AG09319 (cell line): ENCODE results near the gene PPCDC.
"Not testable (repeated sequence)": the region's sequence is repeated elsewhere in the genome, so short reads cannot be mapped to it uniquely, and the experiment has no call there.

Source experiments
- DNase-seq: peaks from one replicate; pipeline ENCODE4 v3.0.0-alpha.2; 2010; ENCODE audit warnings: low read depth; ENCODE audit errors: extremely low read depth
- TF ChIP-seq, protein P1 (sequence below): IDR thresholded peaks from 2 replicates; pipeline ENCODE4 v1.5.1; 2011; ENCODE audit warnings: low read depth, mild to moderate bottlenecking, inconsistent platforms, low read length, moderate library complexity

Gene PPCDC

GRCh38 chr15:75065851-75066509 lies 42.6 kb downstream of the PPCDC start:
- TF ChIP-seq, protein P1, sequence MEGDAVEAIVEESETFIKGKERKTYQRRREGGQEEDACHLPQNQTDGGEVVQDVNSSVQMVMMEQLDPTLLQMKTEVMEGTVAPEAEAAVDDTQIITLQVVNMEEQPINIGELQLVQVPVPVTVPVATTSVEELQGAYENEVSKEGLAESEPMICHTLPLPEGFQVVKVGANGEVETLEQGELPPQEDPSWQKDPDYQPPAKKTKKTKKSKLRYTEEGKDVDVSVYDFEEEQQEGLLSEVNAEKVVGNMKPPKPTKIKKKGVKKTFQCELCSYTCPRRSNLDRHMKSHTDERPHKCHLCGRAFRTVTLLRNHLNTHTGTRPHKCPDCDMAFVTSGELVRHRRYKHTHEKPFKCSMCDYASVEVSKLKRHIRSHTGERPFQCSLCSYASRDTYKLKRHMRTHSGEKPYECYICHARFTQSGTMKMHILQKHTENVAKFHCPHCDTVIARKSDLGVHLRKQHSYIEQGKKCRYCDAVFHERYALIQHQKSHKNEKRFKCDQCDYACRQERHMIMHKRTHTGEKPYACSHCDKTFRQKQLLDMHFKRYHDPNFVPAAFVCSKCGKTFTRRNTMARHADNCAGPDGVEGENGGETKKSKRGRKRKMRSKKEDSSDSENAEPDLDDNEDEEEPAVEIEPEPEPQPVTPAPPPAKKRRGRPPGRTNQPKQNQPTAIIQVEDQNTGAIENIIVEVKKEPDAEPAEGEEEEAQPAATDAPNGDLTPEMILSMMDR = no peak
- DNase-seq = no peak

GRCh38 chr15:75067123-75067830 lies 43.9 kb downstream of the PPCDC start:
- TF ChIP-seq, protein P1 = no peak
- DNase-seq = no peak

- TF ChIP-seq, protein P1 = no peak
- DNase-seq = no peak
These were observed 45.4 kb downstream of the PPCDC start for GRCh38 chr15:75068748-75069147.

DNA sequence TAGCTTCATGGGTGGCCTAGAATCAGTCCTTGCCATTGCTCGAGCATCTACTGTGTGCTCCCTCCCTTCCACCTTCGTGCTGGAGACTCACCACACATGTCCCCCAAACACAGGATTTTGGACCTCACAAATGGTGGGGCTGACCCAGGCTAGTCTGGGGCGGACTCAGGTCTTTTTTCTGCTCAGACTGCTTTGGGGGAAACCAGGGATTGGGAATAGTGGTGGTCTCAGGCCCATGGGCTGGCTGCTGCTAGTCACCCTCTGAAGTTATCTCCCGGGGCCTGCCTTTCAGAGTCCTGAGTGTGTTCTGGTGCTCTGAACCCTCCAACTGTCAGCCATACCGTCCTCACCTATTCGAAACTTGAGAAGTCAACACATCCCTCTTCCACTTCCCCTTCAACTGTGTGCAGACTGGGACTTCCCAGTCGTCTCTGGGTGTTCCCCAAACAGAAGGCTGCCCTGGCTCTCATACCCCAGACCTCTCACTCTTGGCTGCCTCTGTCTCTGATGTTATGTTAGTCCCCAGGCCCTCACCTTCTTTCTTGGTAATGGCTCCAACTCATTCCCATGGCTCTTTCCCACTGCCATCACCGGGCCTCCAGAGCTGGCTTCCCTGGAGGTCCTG lies 46.0 kb downstream of the PPCDC start:
- no peak for DNase-seq

GRCh38 chr15:75070674-75071073 lies 47.3 kb downstream of the PPCDC start:
- TF ChIP-seq, protein P1 = no peak
- DNase-seq = no peak

More for the DNA sequence above, 46.0 kb downstream of the PPCDC start:
- TF ChIP-seq, protein P1 = no peak

- DNase-seq = no peak
- TF ChIP-seq, protein P1 = no peak
These were observed 49.8 kb downstream of the PPCDC start for GRCh38 chr15:75073197-75073596.

DNA sequence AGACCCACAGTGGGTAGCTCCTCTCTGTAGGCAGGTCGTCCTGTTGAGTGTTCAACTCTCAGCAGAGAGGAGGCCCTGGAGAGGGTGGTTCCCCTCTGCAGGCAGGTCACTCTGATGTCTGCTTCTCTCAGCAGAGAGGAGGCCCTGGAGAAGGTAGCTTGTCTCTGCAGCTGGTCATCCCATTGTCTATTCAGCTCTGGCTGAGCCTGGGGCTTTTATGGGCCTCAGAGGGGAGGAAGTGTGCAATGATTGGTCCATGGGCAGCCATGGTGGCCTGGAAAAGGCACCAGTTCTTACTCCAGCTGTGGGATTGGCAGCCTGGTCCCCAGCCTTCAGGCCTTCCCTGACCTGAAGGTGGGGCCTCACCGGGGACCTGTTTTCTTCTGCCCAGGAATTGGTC lies 52.9 kb downstream of the PPCDC start:
- TF ChIP-seq, protein P1 = no peak
- DNase-seq = no peak

GRCh38 chr15:75077551-75077961 lies 54.2 kb downstream of the PPCDC start:
- not testable (repeated sequence) for DNase-seq
